Testis (tissue), 2 donors: Measurements from ENCODE around the gene EME1.

ENCODE experiments used
- POLR2A ChIP-seq: fragments of 450-650 bp; IDR thresholded peaks from one replicate; pipeline ENCODE4 v1.6.1; 2017; ENCODE audit warnings: antibody characterized with exemption, mild to moderate bottlenecking, moderate library complexity
- TF ChIP-seq, protein P1 (sequence below), 3 experiments: fragments of 450-650 bp in 2 of 3; fragments of 200-600 bp in 1 of 3; sonication (generic) in 1 of 3; IDR thresholded peaks; one replicate each; pipeline ENCODE4 v1.5.1; 2016 to 2019; ENCODE audit warnings: antibody characterized with exemption in 3 of 3, mild to moderate bottlenecking in 2 of 3, moderate library complexity in 1 of 3

DNA sequence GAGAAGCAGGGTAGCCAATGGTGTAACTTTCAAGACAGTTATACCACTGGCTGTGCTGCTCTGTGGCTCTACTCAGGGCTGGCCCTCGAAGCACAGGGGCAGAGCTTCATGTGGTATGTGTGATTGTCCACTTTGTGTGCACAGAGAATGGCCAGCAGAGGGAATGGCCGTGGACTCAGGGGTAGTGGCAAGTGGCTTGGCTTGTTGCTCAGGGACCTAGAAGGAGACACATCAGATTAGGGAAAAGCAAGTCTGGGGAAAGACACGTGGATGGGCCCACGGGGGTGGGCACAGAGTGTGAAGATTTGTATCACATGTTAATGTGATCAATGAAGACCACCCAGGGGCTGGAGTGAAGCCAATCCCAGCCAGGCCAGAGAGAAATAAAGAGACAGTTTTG lies 47.1 kb upstream of the EME1 start:
- TF ChIP-seq, protein P1, sequence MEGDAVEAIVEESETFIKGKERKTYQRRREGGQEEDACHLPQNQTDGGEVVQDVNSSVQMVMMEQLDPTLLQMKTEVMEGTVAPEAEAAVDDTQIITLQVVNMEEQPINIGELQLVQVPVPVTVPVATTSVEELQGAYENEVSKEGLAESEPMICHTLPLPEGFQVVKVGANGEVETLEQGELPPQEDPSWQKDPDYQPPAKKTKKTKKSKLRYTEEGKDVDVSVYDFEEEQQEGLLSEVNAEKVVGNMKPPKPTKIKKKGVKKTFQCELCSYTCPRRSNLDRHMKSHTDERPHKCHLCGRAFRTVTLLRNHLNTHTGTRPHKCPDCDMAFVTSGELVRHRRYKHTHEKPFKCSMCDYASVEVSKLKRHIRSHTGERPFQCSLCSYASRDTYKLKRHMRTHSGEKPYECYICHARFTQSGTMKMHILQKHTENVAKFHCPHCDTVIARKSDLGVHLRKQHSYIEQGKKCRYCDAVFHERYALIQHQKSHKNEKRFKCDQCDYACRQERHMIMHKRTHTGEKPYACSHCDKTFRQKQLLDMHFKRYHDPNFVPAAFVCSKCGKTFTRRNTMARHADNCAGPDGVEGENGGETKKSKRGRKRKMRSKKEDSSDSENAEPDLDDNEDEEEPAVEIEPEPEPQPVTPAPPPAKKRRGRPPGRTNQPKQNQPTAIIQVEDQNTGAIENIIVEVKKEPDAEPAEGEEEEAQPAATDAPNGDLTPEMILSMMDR (IDR thresholded peaks at IDR 0.05) = no peak
- TF ChIP-seq POLR2A = no peak
